ENCODE results near the gene DGCR8. TPM values are rescaled to one million over a fixed set of nuclear protein-coding genes. Genes with fewer than 3 reads are reported as not detected.

The DGCR8 gene
- total and polyA plus RNA-seq, 12 donors = 8.3 to 26.3 (median 14.0) TPM

DNA sequence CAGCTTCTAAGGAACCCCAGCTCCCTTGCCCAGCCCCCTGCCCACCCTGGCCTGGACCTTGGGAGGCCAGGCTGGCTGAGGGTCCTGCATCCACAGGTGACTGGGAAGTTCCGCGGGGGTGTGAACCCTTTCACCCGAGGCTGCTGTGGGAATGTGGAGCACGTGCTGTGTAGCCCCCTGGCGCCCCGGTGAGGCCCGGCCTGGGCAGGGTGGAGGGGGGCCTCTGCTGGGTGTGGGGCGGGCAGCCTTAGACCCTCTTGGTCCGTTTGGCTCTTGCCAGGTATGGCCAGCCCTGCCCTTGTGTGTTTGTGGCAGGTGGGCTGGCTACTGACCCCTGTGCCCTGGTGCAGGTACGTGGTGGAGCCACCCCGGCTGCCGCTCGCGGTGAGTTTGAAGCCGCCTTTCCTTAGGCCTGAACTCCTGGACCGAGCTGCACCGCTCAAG is 60.5 kb downstream of the DGCR8 start:
- no peaks in the 10 kb centered on the region for H3K27me3 ChIP-seq
- WGBS, 2 donors = 93 to 98% methylated on average over 17 of the region's 17 CpGs
- TF ChIP-seq, protein P1, sequence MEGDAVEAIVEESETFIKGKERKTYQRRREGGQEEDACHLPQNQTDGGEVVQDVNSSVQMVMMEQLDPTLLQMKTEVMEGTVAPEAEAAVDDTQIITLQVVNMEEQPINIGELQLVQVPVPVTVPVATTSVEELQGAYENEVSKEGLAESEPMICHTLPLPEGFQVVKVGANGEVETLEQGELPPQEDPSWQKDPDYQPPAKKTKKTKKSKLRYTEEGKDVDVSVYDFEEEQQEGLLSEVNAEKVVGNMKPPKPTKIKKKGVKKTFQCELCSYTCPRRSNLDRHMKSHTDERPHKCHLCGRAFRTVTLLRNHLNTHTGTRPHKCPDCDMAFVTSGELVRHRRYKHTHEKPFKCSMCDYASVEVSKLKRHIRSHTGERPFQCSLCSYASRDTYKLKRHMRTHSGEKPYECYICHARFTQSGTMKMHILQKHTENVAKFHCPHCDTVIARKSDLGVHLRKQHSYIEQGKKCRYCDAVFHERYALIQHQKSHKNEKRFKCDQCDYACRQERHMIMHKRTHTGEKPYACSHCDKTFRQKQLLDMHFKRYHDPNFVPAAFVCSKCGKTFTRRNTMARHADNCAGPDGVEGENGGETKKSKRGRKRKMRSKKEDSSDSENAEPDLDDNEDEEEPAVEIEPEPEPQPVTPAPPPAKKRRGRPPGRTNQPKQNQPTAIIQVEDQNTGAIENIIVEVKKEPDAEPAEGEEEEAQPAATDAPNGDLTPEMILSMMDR (IDR thresholded peaks at IDR 0.05) = no peak
- no peak overlapping the region for H3K27ac ChIP-seq
- ATAC-seq (no peak), DNase-seq (no peak)
- no peak overlapping the region for H3K4me3 ChIP-seq
- H3K9me3 ChIP-seq = no peaks in the 10 kb centered on the region
- peaks cover 32 to 35% (median 33%) of the 10 kb centered on the region in 9 donors for H3K4me1 ChIP-seq
- intact Hi-C loops (cut with DNase I) = no loop called here
- peaks cover 0 to 53% (median 7%) of the 10 kb centered on the region in 9 donors for H3K36me3 ChIP-seq

DNA sequence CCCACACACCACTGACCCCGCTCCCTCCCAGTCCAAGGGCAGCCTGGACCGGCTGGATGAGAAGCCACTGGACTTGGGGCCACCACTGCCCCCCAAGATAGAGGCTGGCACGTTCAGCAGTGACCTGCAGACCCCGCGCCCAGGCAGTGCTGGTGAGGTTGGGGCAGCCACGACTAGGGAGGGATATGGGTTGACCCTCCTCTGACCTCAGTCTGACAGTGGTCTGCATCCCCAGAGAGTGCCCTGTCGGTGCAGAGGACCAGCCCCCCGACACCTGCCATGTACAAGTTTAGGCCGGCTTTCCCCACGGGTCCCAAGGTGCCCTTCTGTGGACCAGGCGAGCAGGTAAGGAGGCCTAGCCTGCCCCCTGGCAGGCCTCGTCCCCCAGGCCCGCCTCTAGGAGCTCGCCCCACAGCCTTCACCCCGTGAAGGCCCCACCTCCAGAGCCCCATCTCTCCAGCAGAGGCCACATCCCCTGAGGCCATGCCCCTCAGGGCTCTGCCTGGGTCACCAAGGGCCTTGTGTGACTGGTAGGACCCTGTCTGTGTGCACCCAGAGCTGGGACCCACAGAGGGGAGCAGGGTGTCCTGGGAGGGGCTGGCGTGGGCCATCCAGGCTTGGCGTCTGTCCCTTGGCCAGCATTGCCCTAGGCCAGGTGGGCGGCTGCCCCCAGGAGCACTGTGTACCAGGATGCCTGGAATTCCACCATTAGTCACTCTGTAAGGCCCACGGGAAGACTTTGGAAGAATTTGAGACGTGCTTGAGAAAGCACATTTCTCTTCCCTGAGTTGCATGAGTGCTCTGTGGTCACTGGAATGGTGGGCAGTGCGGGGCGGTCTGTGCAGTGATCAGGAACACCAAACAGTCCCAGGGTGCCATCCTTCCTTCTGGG is 61.4 kb downstream of the DGCR8 start:
- WGBS, 2 donors = 88% methylated on average over 22 of the region's 22 CpGs
- intact Hi-C loops (cut with DNase I) = no loop called here
- H3K4me3 ChIP-seq = no peak overlapping the region

DNA sequence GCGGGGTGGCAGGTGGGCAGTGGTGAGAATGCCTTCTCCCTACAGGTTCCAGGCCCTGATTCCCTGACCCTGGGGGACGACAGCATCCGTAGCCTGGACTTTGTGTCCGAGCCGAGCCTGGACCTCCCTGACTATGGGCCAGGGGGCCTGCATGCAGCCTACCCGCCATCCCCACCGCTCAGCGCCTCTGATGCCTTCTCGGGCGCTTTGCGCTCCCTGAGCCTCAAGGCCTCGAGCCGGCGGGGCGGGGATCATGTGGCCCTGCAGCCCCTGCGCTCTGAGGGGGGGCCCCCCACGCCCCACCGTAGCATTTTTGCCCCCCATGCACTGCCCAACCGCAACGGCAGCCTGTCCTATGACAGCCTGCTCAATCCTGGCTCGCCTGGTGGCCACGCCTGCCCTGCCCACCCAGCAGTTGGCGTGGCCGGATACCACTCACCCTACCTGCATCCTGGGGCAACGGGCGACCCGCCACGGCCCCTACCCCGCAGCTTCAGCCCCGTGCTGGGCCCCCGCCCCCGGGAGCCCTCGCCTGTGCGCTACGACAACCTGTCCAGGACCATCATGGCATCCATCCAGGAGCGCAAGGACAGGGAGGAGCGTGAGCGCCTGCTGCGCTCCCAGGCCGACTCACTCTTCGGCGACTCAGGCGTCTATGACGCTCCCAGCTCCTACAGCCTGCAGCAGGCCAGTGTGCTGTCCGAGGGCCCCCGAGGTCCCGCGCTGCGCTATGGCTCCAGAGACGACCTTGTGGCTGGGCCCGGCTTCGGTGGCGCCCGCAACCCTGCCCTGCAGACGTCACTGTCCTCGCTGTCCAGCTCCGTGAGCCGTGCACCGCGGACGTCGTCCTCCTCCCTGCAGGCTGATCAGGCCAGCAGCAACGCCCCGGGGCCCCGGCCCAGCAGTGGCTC is 62.9 kb downstream of the DGCR8 start:
- DNase-seq = no peak
- whole genome bisulfite sequencing, 2 donors = 95 to 96% methylated on average over 63 to 65 of the region's 65 CpGs

More for the DNA sequence above, 61.4 kb downstream of the DGCR8 start:
- Histone ChIP-seq H3K36me3 (peaks cover 0 to 60% (median 7%) of the 10 kb centered on the region in 9 donors), H3K4me1 (peaks cover 23 to 26% (median 24%) of the 10 kb centered on the region in 9 donors), H3K9me3 (no peaks in the 10 kb centered on the region), H3K27me3 (no peaks in the 10 kb centered on the region), H3K27ac (no peak overlapping the region)
- TF ChIP-seq, protein P1 (IDR thresholded peaks at IDR 0.05) = no peak
- DNase-seq (no peak), ATAC-seq (no peak)

More for the DNA sequence above, 62.9 kb downstream of the DGCR8 start:
- peaks cover 0 to 60% (median 7%) of the 10 kb centered on the region in 9 donors for H3K36me3 ChIP-seq
- no peaks in the 10 kb centered on the region for H3K9me3 ChIP-seq
- no peak for ATAC-seq
- H3K4me1 ChIP-seq = peaks cover 8 to 11% (median 9%) of the 10 kb centered on the region in 9 donors
- intact Hi-C loops (cut with DNase I) = no loop called here
- no peak overlapping the region for H3K27ac ChIP-seq
- H3K4me3 ChIP-seq = no peak overlapping the region
- H3K27me3 ChIP-seq = no peaks in the 10 kb centered on the region
- TF ChIP-seq, protein P1 (IDR thresholded peaks at IDR 0.05) = no peak

Data from heart right ventricle (tissue), 16 donors.